GM19351 (cell line): ENCODE data around the gene JSRP1.
A peak's percentile ranks its signal among the peaks of the same experiment; 100 is the strongest.

Source experiments
- ATAC-seq: cut with Tn5 transposase; IDR thresholded peaks from one replicate; pipeline ENCODE4 v1.9.1; 2021; ENCODE audit warnings: mild to moderate bottlenecking, moderate library complexity; ENCODE audit not compliant: unreplicated experiment

The JSRP1 gene

DNA sequence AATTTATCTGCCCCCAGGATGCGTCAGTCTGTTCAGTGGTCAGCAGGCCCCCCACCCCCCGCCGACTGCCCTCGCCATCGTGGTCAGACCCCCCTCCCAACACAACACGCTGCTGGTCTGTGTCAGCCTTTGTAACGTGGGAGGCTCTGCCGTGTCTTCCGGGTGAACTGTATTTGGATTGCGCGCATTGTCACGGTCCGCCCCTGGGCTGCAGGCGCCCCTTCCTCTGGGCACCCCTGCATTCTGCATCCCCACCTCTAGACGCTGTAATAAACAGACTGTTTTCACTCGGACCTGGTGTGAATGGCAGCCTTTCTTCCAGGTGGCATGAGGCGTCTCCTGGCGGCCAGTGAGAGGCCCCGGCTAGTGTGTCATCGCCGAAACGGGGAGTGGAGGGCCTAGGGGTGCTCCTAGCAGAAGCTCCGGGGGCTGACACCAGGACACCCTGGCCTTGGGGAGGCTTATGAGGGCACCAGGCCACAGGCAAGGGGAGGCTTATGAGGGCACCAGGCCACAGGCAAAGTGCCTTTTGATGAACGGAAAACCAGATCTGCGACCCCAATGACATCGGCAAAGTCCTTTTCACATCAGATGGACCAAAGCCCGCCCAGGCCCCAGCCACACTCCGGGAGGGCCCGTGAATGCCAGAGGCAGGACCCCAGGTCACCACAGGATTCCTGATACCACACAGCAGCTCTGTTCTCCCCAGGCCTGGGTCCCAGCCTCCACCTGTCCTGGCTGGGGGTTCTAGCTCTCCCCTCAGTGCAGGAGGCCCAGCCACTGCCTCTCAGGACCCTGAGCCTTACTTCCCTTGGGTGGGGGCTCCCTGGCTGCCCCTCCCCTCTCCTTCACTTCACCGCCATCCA, 23.7 kb downstream of the JSRP1 start:
- ATAC-seq: no peak

- ATAC-seq: no peak
Observed at GRCh38 chr19:2231621-2232221, 24.5 kb downstream of the JSRP1 start.

GRCh38 chr19:2230807-2231533, 25.2 kb downstream of the JSRP1 start:
- no peak for ATAC-seq

- no peak for ATAC-seq
Observed at GRCh38 chr19:2230033-2230531, 26.1 kb downstream of the JSRP1 start.

GRCh38 chr19:2229103-2230032, 26.8 kb downstream of the JSRP1 start:
- ATAC-seq: no peak

- ATAC-seq: no peak
Observed at GRCh38 chr19:2228157-2229030, 27.8 kb downstream of the JSRP1 start.

- ATAC-seq: peak; percentile 51
Observed at GRCh38 chr19:2227415-2228156, 28.6 kb downstream of the JSRP1 start.

DNA sequence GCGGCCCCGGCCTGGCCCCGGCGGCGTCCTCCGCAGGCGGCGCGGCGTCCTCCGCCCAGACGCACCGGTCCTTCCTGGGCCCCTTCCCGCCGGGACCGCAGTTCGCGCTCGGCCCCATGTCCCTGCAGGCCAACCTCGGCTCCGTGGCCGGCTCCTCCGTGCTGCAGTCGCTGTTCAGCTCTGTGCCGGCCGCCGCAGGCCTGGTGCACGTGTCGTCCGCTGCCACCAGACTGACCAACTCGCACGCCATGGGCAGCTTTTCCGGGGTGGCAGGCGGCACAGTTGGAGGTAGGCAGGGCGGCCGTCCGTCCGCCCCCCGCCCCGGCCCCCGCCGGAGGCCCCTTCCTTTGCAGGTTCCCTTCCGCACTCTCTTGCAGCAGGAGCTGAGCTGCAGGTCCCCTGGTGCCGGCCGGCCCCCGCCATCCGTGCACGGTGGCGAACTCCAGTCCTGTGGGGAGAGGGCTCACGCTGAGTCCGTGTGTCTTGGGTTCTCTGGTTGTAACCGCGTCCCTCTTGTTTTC, 29.3 kb downstream of the JSRP1 start:
- ATAC-seq: no peak

DNA sequence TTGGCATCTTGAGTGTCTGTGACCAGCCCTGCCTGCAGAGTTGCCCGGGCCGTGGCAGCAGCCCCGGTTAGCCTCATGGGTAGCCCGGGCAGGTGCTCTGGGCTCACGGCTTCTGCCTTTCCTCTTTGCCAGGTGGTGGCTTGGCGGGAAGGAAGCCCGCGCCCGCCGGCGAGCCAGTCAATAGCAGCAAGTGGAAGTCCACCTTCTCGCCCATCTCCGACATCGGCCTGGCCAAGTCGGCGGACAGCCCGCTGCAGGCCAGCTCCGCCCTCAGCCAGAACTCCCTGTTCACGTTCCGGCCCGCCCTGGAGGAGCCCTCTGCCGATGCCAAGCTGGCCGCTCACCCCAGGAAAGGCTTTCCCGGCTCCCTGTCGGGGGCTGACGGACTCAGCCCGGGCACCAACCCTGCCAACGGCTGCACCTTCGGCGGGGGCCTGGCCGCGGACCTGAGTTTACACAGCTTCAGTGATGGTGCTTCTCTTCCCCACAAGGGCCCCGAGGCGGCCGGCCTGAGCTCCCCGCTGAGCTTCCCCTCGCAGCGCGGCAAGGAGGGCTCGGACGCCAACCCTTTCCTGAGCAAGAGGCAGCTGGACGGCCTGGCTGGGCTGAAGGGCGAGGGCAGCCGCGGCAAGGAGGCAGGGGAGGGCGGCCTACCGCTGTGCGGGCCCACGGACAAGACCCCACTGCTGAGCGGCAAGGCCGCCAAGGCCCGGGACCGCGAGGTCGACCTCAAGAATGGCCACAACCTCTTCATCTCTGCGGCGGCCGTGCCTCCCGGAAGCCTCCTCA, 30.0 kb downstream of the JSRP1 start:
- no peak for ATAC-seq

- ATAC-seq: no peak
Observed at GRCh38 chr19:2225415-2226050, 30.7 kb downstream of the JSRP1 start.

DNA sequence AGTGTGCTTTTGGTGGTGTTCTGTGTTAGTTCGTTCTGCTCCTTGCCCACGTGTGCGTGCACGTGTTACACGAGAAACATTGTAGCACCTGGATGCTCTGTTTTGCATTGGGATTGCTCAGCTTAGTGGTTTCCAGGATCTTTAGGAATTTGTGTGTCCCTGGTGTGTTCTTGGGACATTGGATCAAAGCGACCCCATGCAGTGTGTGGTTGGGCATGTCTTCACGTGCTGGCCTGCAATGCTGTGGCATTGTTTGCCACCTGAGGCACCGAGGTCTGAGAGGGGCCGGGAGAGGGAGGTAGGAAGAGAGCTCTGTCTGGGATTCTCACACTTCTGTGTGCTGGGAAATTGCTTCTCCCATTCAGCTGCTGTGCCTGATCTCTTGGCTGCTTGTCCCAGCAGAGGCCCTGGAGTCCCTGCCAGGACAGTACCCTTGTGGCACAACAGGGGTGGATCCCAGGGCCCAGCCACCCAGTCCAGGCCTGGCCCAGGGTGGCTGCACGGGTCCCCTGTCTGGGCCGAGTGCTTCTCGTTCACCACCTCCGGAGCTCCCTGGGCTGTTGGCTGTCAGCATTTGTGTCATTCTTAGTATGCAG, 31.4 kb downstream of the JSRP1 start:
- no peak for ATAC-seq

- no peak for ATAC-seq
Observed at GRCh38 chr19:2223959-2224358, 32.3 kb downstream of the JSRP1 start.

DNA sequence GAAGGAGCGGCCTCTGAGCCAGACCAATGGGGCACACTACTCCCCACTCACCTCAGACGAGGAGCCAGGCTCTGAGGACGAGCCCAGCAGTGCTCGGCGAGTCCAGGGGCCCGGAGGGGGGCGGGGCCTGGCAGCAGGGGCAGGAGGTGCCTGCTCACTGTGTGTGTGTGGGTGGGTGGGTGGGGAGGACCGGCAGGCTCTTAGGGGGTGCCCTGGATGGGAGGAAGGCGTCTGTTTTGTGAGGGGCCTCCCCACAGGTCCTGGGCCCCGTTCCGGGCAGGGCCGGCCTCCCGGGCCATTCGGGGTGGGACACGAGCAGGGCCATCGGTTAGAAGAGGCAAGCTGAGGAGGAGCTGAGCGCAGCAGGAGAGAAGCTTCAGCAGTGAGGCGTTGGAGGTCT, 32.8 kb downstream of the JSRP1 start:
- ATAC-seq: no peak

DNA sequence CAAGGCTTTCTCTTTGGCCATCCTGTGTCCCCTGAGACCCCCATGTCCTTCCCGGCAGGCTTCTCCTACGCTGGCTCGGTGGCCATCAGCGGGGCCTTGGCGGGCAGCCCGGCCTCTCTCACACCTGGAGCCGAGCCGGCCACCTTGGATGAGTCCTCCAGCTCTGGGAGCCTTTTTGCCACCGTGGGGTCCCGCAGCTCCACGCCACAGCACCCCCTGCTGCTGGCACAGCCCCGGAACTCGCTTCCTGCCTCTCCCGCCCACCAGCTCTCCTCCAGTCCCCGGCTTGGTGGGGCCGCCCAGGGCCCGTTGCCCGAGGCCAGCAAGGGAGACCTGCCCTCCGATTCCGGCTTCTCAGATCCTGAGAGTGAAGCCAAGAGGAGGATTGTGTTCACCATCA, 34.3 kb downstream of the JSRP1 start:
- no peak for ATAC-seq

DNA sequence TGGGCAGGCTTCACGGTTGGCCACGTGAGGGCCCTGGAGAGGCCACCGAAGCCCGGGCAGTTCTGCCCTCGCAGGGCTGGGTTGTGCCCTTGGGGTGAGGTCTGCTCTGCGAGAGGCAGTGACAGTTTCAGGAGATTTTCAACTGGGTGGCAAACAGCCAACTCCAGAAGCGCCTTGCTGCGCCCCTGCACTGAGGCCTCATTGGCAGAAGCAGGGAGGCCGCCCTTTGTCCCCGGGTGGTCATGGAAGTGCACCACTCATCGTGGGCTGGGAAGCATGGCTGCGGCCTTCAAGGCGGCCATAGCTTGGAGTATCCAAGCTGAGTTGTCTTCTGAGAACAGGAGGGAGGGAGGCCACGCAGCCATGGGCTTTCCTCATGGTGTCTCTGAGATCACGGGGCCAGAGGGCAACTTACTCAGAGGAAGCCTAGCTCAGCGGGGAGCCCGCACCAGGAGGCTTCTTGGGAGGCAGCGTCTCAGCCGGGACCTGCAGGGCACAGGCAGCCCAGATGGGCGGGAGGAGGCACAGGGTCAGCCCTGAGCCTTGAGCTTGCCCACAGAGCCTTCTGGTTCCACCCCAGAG, 34.9 kb downstream of the JSRP1 start:
- no peak for ATAC-seq

- no peak for ATAC-seq
Observed at GRCh38 chr19:2219726-2220125, 36.5 kb downstream of the JSRP1 start.

DNA sequence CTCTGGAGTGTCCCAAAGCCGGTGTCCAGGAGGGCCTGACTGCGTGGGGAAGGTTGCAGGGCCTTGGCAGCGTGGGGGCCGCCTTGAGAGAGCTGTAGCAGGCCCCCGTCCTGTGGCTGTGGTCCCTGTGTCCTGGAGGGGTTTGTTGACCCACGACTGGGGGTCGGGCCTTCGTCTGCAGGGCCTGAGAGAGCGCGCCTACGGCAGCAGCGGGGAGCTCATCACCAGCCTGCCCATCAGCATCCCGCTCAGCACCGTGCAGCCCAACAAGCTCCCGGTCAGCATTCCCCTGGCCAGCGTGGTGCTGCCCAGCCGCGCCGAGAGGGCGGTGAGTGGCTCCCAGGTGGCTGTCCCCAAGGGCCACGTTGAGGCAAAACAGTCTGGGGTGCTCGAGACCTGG, 38.6 kb downstream of the JSRP1 start:
- no peak for ATAC-seq
